HG02973 (cell line): ENCODE data around the gene RBM7.
A peak's percentile ranks its signal among the peaks of the same experiment; 100 is the strongest.

Experiments used
- ATAC-seq: cut with Tn5 transposase; IDR thresholded peaks from one replicate; pipeline ENCODE4 v1.9.1; 2021; ENCODE audit warnings: moderate library complexity; ENCODE audit not compliant: unreplicated experiment

Gene RBM7, protein sequence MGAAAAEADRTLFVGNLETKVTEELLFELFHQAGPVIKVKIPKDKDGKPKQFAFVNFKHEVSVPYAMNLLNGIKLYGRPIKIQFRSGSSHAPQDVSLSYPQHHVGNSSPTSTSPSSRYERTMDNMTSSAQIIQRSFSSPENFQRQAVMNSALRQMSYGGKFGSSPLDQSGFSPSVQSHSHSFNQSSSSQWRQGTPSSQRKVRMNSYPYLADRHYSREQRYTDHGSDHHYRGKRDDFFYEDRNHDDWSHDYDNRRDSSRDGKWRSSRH

DNA sequence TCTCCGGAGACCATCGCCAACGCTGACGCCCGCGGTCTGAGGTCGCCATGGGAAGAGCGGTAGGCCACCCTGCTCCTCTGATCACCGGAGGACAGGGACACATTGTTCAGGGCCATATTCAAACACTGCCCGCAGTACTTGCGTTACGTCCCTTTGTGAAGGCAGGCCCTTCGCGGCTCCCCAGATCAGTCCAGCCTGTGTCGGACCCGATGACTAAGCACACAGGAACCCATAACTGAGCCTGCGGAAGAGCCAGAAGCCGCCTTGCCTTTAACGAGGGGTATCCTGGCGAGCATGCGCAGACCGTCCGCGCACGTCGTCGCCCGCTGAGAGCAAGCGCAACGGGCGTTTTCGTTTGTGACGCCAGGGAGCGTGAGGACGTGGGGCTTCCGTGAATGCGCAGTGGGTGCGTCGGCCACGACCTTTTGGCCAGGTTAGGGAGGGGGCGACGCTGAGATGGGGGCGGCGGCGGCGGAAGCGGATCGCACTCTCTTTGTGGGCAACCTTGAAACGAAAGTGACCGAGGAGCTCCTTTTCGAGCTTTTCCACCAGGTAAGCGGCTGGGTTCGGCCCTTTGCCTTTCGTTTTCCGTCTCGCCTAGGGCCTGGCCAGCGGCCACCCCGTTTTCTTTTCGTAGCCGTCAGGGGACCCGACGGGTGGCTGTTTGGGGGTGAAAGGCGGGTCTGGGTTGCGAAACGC, at the start of gene RBM7, which contains the start of gene C11orf71:
TSS of gene RBM7 (plus strand) at position 451 of the 699 bp plus-strand sequence. CDS start at position 457, 6 bp downstream.
TSS of gene C11orf71 (minus strand) at position 296 of the 699 bp plus-strand sequence. CDS start at position 116, 180 bp downstream.
- peak; percentile 91 for ATAC-seq

DNA sequence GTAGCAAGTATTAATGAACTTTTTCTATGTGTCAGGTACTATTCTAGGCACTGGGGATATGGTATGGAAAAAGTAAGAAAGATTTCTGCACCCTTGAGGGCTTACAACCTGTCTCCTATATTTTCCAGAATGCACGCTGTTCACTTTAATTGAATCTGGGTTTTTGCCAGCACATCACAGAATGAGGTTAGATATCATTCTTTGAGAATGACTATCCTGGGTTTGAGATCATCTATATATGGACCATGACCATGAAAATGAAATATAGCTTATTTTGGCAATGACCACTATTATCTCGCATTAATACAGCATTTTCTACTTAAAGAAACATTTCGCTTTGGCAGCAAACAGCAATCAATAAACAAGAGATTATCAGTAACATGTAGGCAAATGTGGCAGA, 47.0 kb upstream of the RBM7 start:
- ATAC-seq: no peak

DNA sequence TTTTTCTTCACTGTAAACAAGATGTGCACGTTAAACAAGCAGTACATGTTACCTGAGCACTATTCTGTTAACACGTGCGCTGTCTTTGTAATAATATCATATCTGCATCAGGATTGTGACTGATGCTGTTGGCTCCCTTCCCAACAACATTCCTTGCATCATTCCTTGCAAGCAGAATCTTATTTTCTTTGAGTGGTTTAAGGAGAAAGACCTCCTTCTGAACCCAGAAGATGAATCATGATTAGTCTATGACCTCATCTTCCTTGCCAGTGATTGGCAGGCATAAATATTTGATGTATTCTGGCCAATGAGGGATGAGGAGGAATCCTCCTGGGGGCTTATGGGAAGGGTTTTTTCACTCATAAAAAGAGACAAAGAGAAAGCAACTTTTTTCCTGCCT, 46.4 kb upstream of the RBM7 start:
- ATAC-seq: no peak

DNA sequence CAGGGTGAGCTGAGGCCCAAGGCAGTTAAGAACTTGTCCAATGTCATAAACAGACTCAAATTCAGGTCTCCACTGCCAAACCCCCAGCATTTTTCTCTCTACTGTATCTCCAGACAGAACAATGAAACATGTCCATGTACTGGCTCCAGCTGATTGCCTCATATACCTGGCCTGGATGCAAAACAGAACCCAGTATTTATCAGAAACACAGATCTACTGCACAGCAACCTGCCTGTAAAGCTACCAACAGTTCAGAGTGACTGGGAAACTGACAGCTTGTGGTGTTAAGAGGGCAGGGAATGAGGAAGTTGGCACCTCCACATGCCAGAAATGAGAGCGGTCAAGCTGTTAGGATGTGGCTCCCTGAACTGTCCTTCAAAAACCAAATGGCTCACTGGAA, 41.8 kb upstream of the RBM7 start:
- ATAC-seq: no peak

DNA sequence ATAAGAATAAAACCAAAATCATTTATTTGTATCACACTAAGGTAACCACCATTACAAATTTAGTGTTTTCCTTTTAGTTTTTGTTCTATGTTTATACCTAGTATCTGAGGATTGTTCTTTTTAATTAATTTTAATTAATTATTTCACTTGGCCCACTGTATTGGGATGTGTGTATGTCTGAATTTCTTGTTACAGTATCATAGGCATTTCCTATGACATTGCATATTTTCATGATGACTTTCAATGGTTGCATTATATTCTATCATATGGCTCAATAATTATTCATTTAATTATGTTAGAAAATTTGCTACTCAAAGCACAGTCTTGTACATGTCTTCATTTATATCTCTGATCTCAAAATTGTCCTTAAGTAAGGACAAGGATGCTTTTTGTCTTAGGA, 41.1 kb upstream of the RBM7 start:
- no peak for ATAC-seq

DNA sequence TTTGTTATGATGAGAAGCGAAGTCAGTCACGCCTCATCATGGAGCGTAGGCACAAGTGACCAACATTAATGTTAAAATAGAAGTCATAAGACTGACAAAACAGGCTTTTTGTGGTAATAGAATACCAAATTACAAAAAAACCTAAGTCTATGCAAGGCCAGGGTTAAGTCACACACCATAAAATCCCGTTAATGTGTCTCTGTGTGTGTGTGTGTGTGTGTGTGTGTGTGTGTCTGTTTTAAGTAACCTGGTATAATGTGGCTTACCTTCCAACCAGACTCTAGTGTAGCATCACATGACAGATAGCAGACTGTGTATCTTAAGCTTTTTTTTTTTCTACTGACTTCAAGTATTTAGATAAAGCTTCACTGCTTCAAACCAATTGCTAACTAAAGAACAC, 38.1 kb upstream of the RBM7 start:
- no peak for ATAC-seq

DNA sequence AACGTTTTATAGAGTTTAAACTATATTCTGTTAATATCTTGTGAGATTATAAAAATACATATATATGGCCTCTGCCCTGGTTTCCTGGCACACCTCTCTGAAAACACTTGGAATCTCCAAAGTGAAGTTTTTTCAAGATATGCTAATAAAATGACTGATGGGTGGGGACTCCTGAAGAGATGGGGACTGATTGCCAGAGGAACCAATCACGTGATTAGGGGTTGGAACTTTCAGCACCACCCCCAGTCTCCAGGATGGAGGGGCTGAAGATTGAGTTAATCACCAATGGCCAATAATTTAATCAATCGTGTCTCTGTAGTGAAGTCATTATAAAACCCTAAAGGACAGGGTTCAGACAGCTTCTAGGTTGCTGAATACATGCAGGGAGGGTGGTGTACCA, 37.5 kb upstream of the RBM7 start:
- ATAC-seq: no peak

DNA sequence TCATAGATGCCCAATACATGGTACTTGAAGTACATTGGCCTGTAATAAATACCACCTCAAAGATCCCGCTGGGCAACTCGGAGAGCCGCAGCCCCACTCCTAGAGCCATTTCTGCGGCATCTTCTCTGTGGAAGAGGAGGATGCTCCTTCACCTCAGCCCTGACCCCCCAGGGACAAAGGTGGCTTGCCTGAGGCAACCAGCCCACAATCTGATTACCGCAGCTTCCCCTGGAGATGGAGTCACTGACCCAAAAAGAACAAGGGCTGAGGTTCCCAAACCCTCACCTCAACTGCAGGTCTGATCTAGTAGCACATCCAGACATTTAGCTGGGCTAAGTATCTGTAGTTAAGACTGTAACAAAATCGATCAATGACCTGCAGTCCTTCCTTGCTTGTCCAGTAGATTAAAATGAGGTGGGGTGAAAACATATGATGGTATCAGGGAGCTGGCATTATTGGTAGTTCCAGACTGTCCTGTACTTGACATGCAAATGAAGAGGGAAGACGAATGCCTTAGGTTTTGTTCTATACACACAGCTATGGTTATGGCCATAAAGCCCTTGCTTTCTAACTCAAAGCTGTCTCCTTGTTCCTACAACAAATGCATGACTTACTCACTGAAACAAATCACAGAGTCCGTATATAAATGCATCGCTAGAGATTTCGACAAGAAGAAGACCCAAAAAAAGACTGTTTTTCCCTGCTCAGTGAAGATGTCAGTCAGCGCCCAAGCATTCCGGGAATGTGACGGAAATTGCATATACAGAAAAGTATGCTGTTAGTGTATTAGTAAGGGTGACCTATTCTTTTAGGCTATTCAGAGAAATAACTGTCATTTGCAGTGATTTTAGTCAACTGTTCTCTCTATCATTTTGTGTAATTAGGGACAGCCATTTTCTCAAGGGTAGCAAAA, 33.9 kb upstream of the RBM7 start:
- no peak for ATAC-seq

DNA sequence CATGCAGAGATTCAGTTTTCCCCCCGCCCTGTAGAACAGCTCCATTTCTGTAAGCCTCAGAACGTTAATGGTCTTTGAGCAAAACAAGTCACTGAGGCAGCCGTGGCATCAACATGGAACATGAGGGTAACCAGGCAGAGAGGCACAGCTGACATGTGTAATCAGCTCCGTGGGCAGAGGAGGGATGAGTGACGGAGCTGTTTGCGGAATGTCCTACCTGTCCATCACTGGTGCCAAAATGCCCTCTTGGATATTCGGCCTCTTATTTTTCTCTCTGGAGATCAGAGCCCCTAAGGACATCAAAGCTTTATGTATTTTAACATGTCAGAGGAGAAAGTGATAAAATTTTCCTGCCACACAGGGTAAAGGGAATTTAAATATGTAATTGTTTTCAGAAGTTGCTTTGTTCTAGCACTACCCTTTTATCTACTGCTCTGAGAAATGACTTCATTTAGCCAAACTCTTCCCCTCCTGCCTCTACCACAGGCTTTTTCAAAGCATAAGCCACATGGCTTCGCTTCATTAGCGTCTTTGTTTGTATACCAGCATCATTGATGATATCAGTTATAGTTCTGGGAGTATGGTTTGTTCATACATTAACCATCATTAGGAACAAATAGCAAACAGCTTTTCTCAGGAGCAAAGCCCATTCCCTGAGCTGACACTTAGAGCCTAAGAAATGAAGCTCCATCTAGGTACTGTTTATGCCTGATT, 33.1 kb upstream of the RBM7 start:
- no peak for ATAC-seq

DNA sequence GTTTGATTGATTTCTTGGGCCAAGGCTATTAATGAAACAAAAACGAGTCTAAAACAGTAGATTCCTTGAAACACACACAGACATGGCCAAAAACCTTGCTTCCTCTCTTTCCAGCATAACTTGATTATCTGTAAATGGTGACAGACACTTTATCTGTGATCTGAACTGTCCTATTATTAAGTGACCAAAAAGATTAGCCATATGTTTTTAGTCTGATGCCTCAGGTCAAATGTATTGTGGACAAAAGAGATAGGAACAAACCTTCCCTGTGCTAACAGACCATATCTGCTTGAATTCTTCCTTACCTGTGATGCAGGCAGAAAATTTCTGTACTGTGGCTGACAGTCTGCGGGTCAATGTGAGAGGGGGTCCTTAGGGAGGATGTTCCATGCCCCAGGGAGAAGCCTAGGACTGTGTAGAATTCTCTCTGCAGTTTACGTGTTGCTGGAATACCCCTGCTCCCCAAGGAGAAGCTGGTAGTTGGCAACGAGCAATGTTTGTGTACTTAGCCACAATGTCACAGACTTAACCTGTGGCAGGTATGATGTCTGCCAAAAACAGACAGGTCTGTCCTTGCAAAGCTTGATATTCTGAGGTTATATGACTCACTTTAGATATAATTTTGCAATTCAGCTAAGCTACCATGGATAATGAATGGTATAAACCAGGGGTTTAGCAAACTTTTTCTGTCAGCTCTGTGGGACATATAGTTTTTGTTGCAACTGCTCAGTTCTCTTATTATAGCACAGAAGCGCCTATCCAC, 31.4 kb upstream of the RBM7 start:
- no peak for ATAC-seq

DNA sequence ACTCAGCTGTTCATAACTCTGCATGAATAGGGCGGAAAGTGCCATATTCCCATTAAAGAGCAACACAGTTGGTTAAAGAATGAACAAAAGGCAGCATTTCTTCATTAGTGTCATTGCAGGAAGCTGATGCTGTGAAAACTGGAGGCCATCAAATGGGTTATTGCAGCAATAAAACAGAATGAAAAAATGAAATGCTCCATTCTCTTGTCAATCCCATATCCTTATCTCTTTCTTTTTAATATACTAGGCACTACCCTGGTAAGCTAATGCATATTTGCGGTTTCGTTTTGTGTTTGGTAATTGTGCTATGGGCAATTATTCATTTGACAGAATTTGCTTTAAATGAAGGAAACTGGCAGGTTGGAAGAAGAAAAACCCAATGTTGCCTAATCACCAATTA, 25.4 kb upstream of the RBM7 start:
- no peak for ATAC-seq

DNA sequence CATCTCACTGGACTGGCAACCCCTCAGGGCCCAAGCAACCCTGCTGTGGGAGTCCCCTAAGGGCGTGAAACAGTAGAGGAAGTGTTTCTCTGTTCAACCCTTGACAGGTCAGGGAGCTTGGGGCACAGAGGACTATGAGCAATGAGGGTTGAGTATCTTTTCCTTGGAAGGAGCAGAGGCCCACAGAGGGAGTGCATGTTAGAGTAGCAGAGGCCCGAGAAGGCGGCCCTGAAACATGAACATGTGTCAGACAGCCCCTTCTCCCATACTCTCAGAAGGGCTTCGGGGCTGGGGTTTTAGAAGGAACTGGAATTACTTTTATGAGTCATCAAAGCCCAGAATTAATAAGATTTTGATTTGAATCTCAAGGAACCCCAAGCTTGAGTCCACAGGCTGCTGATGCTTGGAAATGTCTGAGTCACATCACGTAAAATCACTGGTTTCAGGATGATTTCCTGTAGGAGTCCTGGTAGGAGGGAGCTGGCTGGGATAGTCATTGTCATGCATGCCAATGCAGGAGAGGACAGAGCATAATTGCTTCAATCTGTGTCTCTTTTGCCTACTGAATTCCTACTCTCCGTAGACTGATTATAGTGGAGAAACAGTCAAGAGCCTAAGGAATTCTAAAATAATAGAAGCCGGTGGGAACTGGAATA, 22.7 kb upstream of the RBM7 start:
- no peak for ATAC-seq

DNA sequence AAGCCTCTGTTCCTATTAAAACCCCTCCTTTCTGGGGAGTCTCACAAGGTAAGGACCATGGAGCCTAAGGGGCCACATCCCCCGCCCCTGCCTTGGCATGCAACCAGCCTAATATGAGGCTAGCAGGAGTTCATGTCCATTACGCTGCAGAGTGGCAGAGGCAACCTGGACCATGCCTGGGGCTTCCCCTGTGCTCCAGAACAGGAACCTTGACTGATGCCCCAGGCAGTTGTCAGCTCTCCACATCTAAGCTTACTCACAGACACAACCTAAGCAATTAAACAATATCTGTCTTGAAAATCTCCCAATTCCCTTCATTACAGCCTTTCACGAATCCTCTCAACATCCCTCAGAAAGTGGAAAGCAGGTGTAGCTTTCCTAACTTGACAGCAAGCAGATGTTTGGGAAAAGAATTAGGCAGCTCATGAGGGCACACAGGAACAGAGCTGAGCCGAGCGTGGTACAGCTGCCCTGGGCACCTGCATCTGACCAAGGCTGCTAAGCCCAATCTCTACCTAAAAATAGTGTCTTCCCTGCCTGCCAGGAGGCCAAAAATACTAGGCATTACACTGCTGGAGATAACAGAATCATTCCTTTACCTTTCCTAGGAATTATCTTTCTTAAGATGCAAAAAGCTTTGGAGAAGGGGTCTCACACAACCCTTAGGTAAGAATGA, 20.9 kb upstream of the RBM7 start:
- no peak for ATAC-seq

DNA sequence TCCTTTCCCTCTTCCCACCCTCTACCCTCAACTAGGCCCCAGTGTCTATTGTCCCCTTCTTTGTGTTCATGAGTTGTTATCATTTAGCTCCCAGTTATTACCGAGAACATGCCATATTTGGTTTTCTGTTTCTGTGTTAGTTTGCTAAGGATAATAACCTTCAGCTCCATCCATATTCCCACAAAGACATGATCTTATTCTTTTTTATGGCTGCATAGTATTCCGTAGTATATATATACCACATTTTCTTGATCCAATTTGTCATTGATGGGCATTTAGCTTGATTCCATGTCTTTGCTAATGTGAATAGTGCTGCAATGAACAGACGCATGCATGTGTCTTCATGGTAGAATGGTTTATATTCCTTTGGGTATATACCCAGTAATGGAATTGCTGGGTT, 18.0 kb upstream of the RBM7 start:
- ATAC-seq: no peak

DNA sequence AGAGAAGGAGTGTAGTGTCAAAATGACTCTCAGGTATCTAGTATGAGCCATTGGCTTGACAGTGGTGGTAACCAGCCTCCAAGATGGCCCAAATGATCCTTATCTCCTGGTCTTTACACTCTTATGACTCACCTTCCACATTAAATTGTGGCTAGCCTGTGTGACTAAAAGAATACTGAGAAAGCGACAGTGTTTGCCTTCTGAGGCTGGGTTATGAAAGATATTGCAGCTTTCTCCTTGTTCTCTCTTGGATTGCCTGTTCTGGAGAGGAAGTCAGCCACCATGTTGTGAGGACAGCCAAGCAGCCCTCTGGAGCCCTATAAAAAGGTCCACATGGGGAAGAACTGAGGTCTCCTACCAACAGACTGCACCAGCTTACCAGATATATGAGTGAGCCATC, 16.0 kb upstream of the RBM7 start:
- no peak for ATAC-seq

DNA sequence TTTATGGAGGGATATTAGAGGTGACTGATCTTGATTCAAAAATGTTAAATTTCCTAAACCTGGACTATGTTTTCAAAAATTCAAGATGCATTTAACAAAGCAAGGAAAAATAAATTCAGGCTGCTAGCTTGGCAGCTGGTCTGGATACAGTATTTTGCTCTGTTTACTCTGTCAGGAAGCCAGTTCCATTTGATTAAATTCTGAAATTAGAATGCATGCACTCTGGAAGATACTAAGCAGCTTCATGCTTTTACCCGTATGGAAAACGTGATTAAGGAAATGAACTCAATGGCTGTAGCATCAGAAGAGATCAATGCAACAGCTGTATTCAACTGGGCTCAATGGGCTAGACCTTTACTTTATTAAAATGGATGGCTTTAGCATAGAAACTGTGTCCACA, 14.3 kb upstream of the RBM7 start:
- ATAC-seq: no peak

DNA sequence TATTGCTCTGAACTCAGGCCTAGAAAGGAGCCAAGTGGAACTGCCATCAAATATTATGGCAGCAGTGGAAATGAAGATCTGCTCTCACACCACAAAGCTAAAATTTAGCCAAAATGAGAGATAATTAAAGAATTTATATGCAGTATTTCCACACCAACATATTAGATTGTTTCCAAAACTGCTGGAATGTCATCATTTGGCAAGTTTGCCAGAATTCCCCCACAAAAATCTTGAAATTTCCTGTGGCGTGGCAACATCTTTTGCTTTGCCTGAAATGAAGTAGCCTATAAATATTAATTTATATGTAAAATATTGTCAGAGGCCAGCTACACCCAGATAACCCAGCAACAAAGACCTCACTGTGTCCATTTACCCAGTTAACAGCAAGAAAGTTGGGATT, 13.9 kb upstream of the RBM7 start:
- ATAC-seq: no peak

DNA sequence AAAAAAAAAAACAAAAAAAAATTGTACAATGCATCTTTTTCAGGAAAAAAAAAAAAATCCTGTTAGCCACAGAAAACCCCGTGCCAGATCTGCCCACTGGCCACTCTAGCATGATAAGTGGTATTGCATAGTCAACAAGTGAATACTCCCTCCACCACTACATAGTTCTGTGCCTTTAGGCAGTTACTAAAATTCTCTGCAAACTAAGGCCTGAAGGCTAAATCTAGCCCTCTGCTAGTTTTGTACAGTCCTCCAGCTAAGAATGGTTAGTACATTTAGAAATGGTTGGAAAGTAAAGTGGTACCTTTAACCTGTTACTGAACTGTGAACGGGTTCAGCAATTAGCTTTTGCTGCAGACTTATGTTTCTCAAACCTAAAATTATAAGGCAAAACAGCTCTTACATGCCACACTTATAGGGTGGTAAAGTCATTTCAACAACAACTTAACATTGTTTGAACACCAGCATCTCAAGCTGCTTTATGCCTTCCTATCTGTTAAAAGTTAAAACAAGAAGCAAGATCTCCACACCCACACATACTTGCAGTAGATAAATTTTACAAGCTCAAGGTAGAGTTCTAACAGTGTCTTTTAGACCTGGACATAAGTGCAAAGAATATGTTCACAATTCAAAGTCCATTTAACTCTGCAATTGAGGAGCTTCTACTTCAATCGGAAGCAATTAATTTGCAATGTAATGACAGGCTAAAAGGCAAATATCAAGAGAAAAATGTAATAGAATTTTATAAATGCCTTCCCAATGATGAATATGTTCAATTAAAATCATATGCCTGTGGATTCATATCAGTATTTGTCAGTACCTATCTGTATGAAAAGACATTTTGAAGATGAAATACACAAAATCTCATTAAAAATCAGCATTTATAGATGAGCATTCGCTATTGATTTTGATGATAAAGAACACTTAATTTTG, 7.5 kb upstream of the RBM7 start:
- no peak for ATAC-seq
